HG03060 (cell line): ENCODE data around the gene SRL.
A peak's percentile ranks its signal among the peaks of the same experiment; 100 is the strongest.

Source experiments
- ATAC-seq: cut with Tn5 transposase; IDR thresholded peaks from one replicate; pipeline ENCODE4 v1.9.1; 2021; ENCODE audit warnings: low read depth, moderate number of reproducible peaks; ENCODE audit not compliant: unreplicated experiment

SRL gene

DNA sequence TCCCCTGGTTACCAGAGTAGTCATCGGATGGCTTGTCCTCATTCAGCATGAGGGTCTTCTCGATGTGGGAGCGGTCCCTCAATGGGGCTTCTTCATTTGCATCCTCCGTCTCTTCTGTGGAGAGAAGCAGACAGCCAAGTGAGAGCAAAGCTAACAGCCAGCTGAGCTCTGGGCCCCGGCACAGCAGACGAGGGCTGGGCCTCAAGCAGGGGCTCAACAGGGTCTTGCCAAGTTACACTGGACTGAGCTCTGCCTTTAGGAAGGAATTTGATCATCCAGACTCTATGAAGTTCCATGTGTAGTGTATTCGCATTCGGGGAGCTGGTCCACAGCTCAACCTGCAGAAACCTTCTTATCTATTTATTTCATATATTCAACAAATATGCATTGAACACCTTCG is 37.4 kb downstream of the SRL start:
- no peak for ATAC-seq

DNA sequence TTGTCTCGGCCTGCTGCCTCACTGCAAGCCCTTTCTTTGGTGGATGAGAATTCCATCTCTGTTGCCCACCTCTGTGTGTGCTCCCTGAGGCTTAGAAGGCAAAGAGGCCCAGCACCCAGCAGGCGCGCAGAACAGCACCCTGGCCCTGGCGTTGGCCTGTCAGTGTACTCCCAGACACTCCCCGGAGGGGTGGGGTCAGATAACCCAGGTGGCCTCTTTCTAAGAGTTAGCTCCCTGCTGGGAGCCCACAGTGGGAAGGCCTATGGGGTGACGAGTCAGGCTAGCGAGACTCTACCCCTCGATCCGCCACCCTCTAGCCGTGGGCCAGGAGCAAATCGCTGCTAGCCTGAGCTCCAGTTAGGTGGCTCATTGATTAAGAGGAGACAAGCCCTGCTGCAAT is 38.1 kb downstream of the SRL start:
- no peak for ATAC-seq

DNA sequence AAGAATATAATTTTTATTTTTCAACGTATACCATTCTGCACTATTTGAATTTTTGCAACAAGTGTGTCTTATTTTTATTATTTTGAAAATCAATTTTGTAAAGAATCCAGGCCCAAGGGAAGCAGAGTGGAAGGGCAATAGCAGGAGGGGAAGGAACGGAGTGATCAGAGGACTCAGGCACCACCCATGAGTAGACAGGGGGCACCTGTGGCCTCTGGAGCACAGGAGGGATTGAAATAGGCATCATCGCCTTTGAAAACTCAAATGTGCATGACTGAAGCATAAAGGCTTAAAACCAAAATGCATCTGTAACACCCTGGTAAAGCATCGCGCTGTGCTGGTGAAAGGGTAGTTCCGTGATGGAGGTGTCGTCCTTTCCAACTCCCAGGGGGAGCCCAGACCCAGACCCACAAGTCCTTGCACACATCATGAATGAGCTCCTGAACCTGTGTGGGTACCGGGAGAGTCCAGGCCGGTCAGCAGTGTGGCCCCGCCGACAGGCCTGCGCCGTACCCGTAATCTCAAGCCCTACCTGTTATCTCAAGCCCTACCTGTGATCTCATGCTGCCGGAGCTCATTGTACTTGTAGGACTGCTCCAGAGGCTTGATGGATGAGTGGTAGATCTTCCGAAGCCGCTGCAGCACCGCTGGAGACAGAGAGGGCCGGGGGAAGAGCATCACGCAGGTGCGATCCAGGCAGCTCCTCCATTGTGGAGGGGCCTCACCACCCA is 39.1 kb downstream of the SRL start:
- ATAC-seq = no peak

DNA sequence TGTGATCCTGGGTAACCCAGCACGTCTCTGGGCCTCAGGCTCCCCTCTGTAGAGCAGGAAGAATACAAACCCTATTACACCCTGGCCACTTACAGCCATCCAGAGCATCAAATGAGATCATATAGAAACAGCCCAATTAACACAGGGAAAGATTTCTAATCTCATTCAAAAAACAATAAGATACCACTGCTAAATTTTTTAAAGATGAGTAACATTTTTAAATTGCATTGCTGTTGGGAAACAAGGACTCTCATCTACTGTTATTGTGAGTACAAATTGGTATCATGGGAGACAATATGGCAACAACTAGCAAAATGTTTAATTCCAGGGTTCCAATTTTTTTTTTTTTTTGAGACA is 41.1 kb downstream of the SRL start:
- no peak for ATAC-seq

DNA sequence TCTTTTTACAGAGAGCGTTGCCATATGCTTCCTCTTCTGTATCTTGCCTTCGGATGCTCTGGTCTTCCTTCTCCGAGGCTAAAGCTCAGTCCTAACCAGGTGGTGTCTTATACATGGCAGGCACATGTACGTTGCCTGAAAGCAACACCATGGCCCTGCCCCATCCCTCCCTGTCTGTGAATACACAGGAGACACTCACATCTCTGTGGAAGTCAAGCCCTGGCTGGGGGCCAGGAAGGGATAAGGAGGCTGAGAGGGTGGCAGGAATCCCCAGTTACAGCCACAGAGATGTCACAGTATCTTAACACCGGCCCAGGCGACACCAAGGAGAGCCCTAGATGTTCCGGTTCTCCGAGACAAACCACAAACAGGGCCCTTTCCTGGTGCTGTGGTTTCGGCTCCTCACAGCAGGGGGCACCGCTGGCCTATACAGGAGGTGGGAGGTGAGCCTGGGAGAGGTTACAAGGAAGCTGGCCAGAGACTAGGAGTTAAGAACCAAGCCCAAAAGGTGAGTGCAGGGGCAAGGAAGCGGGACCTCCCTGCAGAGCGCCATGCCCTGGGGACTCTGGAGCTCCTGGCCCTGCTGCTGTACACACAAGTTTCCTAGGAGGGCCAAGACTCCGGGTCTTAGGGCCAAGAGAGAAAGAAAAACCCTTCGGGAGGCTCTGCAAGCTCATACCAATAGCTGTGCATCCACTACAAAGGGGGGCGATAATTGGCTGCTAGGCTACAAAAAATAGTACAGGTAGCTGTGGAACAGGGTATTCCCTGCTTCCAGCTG is 41.7 kb downstream of the SRL start:
- ATAC-seq = no peak

DNA sequence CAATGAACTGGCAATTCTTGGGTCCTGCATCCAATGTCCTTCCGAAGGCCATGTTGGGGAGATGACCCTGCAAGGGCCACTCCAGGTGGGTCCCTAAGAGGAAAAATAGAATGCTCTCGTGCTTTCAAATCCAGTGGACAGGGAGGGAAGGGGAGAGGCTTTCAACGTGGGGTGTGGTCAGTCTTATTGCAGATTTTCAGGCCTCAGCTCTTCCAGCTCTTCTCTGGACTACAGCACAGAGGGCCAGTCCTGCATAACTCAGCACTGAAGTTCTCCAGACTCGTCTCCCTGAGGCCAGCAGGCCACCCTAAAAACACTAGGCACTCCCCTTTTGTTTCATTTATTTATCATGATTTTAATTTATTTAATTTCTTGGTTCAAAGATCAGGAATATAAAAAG is 43.1 kb downstream of the SRL start:
- no peak for ATAC-seq

DNA sequence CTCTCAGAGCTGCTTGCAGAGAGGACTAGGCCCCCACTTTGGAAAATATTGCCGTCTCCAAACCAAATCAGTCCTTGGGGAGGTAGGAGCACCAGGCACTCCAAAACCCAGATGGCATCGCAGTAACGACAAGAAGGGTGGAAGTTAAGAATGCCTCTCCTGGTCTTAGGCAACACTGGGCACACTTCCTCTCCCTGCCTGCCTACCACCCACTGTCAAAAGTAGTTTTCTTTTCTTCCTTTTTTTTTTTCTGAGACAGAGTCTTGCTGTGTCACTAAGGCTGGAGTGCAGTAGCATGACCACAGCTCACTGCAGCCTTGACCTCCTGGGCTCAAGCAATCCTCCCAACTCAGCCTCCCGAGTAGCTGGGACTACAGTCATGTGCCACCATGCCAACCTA is 47.2 kb downstream of the SRL start:
- no peak for ATAC-seq

DNA sequence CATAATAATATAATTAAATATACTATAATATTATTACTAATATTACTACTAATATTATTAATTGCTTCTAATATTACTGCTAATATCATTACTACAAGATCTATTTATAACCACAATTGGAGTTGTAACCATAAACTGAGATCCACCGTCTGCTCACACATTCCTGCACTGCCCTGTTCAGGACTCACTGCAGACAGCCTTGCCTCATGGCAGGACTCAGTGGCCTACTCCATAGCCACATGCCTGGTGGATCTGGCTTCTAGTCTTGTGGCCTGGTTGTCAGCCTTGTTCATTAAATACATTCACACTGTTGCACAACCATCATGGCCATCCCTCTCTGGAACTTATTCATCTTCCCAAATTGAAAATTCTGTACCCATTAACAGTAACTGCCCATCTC is 48.0 kb downstream of the SRL start:
- no peak for ATAC-seq

DNA sequence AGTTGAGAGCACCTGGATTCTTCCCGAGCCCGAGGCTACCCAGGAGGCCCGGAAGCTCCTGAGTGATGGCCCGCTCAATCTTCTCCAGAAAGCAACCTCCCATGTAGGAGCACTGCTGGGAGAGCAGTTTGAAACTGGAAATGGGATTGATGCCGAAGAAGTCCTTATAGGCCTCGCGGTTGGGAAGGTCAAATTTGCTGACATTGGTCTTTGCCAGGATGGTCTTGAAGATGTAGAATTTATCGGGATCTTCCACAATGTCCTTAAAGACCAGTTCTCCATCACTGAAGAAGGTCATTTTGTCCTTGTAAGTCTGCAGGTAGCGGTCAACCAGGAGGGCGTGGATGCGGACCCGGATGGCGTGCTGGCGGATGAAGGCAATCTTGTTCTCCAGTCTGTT is 49.7 kb downstream of the SRL start:
- no peak for ATAC-seq

DNA sequence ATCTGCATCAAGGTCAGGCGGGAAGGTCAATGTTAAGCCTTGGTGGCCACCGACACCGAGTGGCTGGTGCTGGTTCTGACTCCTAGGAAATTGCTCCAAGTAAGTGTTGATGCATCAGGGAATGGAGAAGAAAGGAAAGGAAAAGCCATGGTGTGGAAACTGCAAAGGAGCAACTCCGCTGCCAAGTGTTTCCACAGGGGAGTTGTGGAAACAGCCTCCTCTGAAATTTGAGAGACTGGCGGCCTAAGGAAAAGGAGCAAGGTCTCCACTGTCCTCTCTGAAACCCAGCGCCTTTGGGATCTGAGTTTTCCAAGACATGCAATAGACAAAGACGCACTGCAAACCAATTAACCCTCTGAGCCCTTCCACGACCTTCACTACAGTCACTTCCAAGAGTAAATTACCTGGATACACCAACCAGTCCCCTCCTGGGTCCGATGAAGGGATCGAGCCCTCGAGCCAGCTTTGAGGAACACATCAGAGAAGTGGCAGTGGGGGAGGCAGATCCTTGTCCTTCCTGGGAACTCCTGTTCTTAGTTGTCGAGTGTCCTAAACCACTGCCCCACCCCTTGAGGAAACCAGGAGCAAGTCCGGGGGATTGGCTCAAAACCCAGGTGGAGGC is 51.1 kb downstream of the SRL start:
- no peak for ATAC-seq

DNA sequence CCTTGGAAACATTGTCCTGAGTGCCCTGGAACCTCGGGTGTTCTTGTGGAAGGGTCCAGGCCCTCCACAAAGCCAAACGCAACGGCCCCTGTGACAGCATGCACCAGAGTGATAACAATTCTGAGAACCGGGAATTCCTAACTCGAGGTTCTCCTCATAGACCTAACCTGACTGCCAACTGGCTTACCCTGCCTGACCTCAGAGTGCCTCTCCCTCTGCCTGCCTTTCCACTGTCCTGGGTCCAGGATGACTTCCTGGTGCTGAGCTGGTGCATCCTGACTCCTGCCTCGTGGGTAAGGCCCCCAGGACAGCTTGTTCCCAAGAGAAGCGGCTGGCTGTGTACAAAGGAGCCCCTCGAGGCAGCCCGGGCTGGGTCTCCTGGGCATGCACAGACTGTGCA is 51.8 kb downstream of the SRL start:
- ATAC-seq = no peak

DNA sequence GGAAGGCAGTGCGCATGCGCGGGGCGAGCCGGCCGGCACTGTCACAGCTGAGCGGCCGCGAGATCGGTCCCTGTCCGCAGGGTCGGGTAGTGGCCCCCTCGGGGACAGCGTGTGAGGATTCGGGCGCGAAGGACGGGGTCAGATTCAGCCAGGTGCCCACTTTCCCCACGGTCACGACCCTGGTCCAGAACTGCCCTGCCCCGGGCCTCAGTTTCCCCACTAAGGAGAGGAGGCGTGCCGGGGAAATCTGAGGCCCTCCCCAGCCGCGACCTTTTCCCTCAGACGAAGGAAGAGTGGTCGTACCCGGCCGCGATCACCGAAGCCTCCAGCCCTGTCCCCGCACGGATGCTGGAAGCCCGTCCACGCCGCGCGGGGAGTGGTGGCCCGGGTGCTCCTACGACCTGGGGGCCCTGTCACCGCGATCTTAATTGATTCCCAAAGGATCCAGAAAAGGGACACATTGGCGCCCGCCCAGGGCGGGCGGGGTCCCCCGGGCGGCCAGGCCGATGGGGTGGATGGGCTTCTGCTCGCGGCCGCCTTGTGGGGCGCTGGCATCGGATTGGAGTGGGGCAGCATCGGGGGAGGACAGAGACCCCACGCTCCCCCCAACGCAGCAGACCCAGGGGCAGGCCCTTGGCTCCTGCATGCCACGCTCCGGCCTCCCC is 57.7 kb downstream of the SRL start:
- ATAC-seq = no peak

DNA sequence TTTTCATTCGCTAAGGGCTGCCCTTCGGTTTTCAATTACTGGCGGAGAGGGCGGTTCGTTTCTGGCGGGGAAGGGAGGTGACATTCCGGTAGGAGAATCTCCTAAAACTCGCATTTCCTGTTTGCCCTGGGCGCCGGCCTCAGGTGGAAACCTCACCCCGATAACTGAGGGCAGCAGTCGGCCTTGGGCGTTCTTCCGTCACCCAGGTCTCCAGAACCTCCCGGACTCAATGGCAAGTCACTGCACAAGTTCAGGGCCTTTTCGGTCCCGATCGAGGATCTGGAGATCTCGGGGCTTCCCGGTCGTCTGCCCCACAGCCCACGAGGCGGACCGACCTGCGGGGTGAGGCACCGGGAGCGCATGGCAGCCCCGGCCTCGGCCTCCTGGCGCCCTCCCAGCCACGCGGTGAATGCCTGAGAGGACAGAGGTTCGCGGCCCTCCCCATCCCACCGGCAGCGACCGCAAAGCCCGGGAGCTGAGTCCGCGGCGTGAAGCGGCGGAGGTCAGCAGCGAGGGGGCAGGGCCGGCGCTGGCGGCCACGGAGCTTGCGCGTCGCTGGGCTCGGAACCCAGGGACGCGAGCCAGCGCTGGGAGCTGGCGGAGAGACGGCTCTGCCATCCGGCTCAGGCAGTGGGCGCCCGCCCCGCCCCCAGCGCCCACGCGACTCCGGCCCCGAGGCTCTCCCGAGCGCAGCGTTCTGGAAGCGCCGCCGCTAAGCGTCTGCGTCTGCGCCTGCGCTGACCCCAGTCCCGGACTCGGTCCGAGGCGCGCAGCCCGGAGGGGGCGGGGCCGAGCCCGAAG is 58.4 kb downstream of the SRL start:
- peak; percentile 54 for ATAC-seq

DNA sequence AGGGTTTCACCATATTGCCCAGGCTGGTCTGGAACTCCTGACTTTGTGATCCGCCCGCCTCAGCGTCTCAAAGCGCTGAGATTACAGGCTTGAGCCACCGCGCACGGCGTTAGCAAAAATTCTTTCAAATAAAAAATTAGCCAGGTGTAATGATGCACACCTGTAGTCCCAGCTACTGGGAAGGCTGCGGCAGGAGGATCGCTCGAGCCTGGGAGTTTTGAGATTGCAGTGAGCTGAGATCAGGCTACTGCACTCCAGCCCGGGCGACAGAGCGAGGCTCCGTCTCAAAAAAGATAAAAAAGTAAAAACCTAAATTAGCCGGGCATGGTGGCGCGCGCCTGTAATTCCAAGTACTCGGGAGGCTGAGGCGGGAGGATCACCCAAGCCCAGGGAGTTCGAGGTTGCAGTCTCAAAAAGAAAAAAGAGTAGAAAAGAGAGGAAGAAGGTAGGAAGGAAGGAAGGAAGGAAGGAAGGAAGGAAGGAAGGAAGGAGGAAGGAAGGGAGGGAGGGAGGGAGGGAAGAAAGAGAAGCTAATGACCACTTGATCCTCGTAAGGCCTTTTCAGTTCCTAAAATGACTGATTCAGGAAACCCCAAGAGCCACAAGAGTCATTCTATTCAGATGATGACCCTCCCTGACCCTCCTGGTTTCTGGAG is 59.2 kb downstream of the SRL start:
- ATAC-seq = no peak

DNA sequence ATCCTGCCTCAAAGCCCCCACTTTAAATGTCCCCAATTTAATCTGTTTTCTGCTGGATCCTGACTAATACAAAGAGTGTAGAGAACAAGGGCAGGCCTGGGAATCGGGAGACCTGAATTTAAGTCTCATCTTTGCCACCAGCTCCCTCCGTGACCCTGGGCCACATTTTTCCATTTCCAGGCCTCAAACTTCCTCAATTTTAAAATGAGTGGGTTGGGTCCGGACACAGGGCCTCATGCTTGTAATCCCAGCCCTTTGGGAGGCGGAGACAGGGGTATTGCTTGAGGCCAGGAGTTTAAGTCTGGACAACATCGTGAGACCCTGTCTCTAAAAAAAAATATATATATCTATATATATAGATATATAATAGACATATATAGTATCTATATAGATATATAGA is 61.4 kb downstream of the SRL start:
- ATAC-seq = no peak

DNA sequence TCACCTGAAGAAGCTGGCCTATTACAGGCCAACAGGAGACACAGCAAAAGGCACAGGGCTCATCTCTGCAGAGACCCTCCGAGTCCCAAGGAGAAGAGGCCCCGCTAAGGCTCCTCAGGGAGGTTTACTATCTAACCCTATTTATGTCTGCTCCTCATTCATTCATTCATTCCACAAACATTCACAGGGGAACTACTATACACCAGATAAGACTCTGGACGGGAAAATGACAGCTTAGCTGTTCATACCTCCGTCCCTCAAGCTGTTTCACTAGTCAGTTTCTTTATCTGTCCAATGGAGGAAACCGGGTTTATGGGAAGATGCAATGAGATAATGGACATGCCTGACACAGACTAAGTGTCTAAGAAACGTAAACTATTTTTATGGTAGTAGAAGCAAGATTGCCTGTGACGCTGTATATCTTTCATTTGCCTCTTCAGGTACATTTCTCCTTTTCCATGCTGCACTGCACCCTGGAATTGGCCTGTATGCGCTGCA is 62.1 kb downstream of the SRL start:
- no peak for ATAC-seq

DNA sequence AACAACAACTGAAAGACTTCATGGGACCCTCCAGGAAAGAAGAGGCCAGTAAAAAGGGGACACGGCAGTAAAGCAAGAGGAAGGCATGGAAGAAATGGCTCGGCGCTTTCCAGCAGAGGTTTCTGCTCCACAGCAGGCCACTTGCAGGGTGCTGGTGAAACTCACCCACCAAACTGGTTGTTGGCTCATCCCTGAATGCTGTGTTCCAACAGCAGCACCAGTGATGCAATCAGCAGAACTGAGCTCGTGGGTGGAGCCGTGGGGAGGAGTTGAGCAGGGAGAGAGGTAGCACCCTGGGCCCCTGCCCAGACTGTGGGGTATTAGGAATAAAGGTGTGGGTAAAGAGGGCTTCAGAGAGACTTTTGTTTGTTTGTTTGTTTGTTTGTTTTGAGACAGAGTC is 62.9 kb downstream of the SRL start:
- no peak for ATAC-seq

DNA sequence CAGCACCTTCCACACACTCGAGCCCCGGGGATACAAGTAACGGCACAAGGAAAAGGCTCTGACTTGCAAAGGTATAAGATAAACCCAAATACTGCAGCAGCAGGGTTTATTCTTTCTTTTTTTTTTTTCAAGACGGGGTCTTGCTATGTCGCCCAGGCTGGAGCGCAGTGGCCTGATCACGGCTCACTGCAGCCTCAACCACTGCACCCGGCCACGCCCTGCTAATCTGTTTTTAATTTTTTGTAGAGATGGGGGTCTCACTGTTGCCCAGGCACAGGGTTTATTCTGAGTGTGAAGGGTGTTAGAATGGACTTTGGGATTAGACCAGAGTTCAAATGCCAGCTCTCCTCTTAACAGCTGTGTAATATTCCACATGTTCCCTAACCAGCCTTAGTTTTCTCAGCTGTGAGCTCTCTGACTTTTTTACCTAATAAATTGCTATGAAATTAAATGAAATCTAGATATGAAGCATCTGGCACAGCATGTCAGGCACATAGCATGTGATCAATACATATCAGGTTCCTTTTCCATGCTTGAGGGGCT is 63.3 kb downstream of the SRL start:
- ATAC-seq = no peak

DNA sequence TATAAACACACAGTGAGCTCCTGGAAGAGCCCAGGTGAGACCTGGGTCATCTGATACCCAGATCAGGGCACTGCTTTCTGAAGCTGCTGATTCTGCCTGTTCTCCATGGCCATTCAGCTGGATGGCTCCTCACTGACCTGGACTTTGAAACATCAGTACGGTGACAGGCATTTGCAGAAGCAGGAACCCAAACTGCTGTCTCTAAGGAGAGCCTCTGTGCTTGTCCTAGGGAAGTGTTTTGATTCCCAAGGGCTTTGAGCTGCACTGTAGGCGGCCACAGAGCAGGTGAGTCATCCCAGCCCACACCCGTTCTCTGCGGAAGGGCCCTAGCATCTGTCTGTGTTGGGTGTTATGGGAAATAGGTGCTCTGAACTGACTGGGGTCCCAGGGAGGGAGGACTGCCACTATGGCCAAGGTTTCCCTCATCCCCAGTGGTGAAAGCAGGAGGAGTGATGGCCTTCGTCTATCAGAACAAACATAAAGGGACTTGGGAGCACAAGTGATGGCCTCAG is 64.9 kb downstream of the SRL start:
- no peak for ATAC-seq
